Astrocyte of the spinal cord (primary cell): ENCODE results near the gene SPPL2C.
"Not testable (repeated sequence)": the region's sequence is repeated elsewhere in the genome, so short reads cannot be mapped to it uniquely, and the experiment has no call there.

Source experiments
- DNase-seq: peaks from one replicate; pipeline ENCODE4 v3.0.0; 2011; ENCODE audit warnings: low read depth, low spot score
- H3K4me3 ChIP-seq: 2 replicates; pipeline ENCODE4 v1.5.1; 2011; ENCODE audit warnings: low read depth, mild to moderate bottlenecking, low read length, moderate library complexity
- CTCF ChIP-seq: IDR thresholded peaks from 2 replicates; pipeline ENCODE4 v1.5.1; 2012; ENCODE audit warnings: low read depth, mild to moderate bottlenecking, low read length, inconsistent platforms
- in situ Hi-C: cut with HindIII; loops from 2 replicates; pipeline ENCODE4 v1.10.0; 2017; ENCODE audit warnings: low sequenced_read_pairs

The SPPL2C gene

GRCh38 chr17:45857977-45858708, 13.5 kb downstream of the SPPL2C start:
- no peak for TF ChIP-seq CTCF
- H3K4me3 ChIP-seq = no peak overlapping the region
- peak; percentile 23 for DNase-seq
- in situ Hi-C loops = no loop called here

GRCh38 chr17:45861165-45861564, 16.5 kb downstream of the SPPL2C start:
- no peak overlapping the region for H3K4me3 ChIP-seq
- in situ Hi-C loops = no loop called here
- TF ChIP-seq CTCF = no peak
- no peak for DNase-seq

- in situ Hi-C loops = not testable (repeated sequence)
These were observed 17.4 kb downstream of the SPPL2C start for GRCh38 chr17:45862127-45862526.

GRCh38 chr17:45863857-45864654, 19.4 kb downstream of the SPPL2C start:
- no peak for DNase-seq
- in situ Hi-C loops = no loop called here
- no peak overlapping the region for H3K4me3 ChIP-seq
- TF ChIP-seq CTCF = no peak

More at GRCh38 chr17:45862127-45862526, 17.4 kb downstream of the SPPL2C start:
- not testable (repeated sequence) for H3K4me3 ChIP-seq, DNase-seq

- DNase-seq = no peak
- no peak for TF ChIP-seq CTCF
- in situ Hi-C loops = no loop called here
- no peak overlapping the region for H3K4me3 ChIP-seq
These were observed 22.5 kb downstream of the SPPL2C start for GRCh38 chr17:45867171-45867570.

- H3K4me3 ChIP-seq = no peak overlapping the region
- TF ChIP-seq CTCF = no peak
- in situ Hi-C loops = no loop called here
- no peak for DNase-seq
These were observed 23.0 kb downstream of the SPPL2C start for GRCh38 chr17:45867702-45868101.

GRCh38 chr17:45868276-45868675, 23.6 kb downstream of the SPPL2C start:
- DNase-seq = no peak
- H3K4me3 ChIP-seq = no peak overlapping the region
- no peak for TF ChIP-seq CTCF
- in situ Hi-C loops = no loop called here
